Stimulated activated CD8-positive, alpha-beta memory T cell treated with anti-CD3 and anti-CD28 coated beads, Interleukin-15, amount 100 ng/mL, for 24 hours (primary cell): Measurements from ENCODE around the gene HAL.

Source experiments
- DNase-seq: peaks from one replicate; pipeline ENCODE4 v3.0.0-alpha.2; 2020; ENCODE audit warnings: low read depth

HAL gene, protein sequence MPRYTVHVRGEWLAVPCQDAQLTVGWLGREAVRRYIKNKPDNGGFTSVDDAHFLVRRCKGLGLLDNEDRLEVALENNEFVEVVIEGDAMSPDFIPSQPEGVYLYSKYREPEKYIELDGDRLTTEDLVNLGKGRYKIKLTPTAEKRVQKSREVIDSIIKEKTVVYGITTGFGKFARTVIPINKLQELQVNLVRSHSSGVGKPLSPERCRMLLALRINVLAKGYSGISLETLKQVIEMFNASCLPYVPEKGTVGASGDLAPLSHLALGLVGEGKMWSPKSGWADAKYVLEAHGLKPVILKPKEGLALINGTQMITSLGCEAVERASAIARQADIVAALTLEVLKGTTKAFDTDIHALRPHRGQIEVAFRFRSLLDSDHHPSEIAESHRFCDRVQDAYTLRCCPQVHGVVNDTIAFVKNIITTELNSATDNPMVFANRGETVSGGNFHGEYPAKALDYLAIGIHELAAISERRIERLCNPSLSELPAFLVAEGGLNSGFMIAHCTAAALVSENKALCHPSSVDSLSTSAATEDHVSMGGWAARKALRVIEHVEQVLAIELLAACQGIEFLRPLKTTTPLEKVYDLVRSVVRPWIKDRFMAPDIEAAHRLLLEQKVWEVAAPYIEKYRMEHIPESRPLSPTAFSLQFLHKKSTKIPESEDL

GRCh38 chr12:95996034-95996658, at the start of gene HAL:
HAL (minus strand) TSS chr12:95996344; CDS start chr12:95995910, 434 bp downstream.
- DNase-seq: no peak

DNA sequence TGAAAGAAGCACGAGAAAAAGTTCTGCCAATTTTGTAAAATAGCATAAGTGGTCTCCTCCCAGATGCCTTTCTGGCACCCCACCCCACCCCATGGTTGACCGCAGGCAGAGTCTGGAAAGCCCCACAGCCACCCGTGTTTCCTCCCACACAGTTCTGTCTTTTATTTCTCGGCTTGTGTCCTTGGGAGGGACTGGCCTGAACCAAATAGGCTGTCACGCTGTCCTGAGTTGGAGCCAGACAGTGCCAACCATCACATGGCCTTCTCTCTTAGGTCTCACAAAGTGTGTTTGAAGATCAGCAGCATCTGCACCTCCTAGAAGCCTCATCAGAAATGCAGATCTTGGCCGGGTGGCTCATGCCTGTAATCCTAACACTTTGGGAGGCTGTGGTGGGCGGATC, 49.4 kb upstream of the HAL start:
- no peak for DNase-seq

- DNase-seq: no peak
Measured at GRCh38 chr12:96044943-96045290, 48.8 kb upstream of the HAL start.

DNA sequence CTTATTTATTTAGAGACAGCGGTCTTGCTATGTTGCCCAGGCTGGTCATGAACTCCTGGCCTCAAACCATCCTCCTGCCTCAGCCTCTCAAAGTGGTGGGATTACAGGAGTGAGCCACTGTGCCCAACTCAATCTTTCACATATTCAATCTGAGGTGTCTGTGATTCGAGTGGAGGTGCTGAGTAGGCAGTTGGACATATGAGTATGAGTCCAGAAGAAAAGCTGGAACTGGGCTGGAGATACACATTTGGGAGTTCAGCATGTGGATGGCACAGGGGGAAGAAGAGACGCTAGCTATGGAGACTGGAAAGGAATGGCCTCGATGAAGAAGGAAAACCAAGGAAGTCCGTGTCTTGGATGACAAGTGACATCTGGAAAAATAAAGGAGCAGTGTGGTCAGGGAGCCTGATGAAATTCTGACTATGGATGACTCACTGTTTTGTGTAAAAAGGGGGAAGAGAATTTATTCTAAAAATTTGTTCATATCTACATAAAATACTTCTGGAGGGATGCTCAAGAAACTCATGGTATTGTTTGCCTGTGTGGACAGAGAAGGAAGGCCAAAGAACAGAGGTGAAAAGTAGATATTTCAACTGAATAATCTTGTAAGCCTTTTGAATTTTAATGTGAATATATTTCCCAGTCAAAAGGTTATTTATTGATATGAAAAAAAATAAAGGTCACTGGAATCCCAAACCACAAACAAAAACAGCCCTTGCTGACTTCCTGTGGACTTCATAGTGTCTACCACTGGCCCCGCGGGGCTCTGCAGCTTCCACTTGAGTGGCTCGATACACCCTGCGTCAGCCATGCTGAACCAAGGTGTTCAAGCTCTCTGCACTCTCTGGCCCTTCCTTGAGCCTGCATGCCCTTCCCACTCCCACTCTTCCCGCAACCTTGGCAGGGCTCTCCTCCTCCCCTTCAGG, 48.1 kb upstream of the HAL start:
- no peak for DNase-seq

GRCh38 chr12:96041181-96041580, 45.0 kb upstream of the HAL start:
- DNase-seq: no peak

GRCh38 chr12:96040305-96041133, 44.4 kb upstream of the HAL start:
- DNase-seq: no peak

DNA sequence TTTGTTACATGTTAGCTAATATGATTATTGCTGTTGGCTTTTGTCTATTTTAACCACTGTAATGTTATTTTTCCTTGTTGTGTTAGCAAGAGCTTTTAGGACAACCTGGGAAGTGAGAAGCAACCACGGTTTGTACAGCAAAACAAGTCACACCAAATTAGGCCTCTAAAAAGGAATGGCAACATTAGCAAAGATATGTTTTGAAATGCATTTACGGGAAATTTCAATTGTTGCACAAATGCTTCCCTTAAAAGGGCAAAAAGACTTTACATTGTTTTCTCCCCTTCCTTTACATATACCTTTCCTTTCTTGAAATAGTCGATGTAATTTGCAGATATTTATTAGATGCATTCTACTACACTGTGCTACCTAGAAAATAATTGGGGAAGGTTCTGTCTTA, 43.4 kb upstream of the HAL start:
- no peak for DNase-seq

DNA sequence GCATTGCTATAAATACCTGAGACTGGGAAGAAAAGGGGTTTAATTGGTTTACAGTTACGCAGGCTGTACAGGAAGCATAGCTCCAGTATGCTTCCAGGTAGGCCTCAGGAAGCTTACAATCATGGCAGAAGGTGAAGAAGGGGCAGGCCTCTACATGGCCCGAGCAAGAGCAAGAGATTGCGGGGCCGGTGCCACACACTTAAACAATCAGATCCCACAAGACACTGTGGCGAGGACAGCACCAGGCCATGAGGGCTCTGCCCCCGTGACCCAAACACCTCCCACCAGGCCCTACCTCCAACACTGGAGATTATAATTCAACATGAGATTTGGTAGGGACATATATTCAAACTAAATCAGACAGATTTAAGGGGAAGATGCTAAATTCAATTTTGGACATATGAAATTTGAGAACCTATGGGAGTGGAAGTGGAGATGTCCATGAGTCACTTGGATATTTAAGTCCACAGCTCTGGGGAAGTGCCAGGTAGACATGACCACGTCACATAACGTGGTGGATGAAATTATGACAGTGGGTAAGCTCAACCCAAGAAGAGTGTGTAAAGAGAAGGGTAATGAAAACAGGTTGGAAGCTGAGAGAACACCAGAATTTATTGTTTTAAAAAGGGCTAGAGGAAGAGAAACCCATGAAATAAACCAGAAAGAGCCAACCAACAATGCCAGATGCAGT, 40.8 kb upstream of the HAL start:
- DNase-seq: no peak

- DNase-seq: peak; percentile 83
Measured at GRCh38 chr12:96035283-96036236, 39.4 kb upstream of the HAL start, which contains the start of gene LTA4H. LTA4H (minus strand) TSS chr12:96035587; CDS start chr12:96035519, 68 bp downstream.

DNA sequence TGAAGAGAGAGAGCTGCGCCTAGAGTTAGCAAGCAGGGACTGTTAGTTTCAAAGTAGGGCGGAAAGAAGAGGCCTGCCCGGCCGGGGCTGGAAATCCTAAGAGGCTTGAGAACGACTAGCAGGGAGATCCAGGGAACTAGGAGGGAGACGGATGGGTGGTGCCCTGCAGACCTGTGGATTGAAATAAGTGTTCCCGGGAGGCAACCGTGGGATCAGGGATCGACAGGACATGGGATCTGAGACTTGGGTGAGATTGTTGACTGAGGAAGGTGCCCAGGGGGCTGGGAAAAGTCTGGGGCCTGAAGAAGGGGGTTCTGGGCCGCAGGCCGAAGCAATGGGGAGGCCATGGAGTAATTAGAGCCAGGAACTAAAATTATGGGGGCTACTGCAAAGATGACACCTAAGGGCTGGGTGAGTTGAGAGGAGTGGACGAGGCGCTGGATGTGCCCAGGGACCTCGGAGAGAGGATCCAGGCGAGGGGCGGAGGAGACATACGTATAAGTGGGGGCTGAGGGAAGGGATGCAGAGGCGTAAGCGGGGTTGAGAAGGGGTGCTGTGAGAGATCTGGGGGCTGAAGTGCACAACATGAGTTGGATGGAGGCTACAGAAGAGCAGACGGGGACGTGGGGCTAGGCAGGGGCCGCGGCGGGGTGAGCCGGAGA, 38.6 kb upstream of the HAL start:
- no peak for DNase-seq

GRCh38 chr12:96033549-96034389, 37.6 kb upstream of the HAL start:
- DNase-seq: no peak

- DNase-seq: no peak
Measured at GRCh38 chr12:96029826-96030225, 33.7 kb upstream of the HAL start.

GRCh38 chr12:96028538-96028937, 32.4 kb upstream of the HAL start:
- no peak for DNase-seq

DNA sequence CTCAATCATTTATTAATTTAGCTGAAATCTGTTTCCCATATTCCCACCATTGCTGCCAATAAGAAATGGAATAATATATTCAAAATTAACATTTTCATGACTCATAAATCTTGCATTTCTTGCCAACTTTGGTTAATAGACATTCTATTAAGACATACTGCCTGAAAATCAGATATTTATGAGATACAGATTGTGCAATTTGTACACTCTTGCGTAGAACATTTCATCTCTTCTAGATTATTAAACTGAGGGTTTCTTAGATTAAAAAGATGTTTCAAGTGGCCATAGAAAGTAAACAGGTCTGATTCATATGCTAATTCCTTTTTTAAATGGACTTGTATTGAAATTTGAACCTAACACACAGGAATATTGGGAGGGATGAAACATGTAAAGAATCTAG, 30.2 kb upstream of the HAL start:
- DNase-seq: no peak

DNA sequence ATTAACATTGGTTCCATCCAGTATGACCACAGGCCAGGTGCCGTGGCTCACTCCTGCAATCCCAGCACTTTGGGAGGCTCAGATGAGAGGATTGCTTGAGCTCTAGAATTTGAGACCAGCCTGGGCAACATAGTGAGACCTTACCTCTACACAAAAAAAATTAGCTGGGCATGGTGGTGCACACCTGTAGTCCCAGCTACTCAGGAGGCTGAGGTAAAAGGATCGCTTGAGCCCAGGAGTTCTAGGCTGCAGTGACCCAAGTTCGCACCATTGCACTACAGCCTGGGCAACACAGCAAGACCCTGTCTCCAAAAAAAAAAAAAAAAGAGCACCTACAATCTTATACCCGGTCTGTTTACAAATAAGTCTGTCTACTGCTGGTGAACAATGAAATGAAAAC, 29.4 kb upstream of the HAL start:
- DNase-seq: no peak

GRCh38 chr12:96020314-96021003, 24.3 kb upstream of the HAL start:
- DNase-seq: no peak

GRCh38 chr12:96015672-96016071, 19.5 kb upstream of the HAL start:
- no peak for DNase-seq
